Endothelial cell of umbilical vein (primary cell): ENCODE measurements around the gene TWF2. TPM values are rescaled to one million over a fixed set of nuclear protein-coding genes. Genes with fewer than 3 reads are reported as not detected.
A peak's percentile ranks its signal among the peaks of the same experiment; 100 is the strongest.

Source experiments
- BruUV-seq: library from RNA; stranded (reverse); fragments of 400-500 nt; replicated peaks from 2 replicates; lab custom pipeline; 2021; lab: Mats Ljungman, UMichigan
- CTCF ChIA-PET: fragments of 300-600, 350-600 bp; sonication (Branson Sonifier 250); formaldehyde crosslinking; loops from one replicate; lab custom pipeline; 2021; ENCODE audit warnings: antibody characterized with exemption, inconsistent platforms; lab: Charles Lee
- POLR2A ChIA-PET: fragments of 300-600, 350-600 bp; sonication (Branson Sonifier 250); formaldehyde crosslinking; loops from one replicate; lab custom pipeline; 2021; ENCODE audit warnings: antibody characterized with exemption, inconsistent platforms; lab: Charles Lee
- DNase-seq: peaks from one replicate; pipeline ENCODE4 v3.0.0-alpha.2; 2011; ENCODE audit warnings: low read depth, low spot score
- FAIRE-seq: peaks from 2 replicates; lab custom pipeline; 2011; peaks lifted over from hg19 to GRCh38; lab: Jason Lieb, UNC
- H2AFZ ChIP-seq: 2 replicates; pipeline ENCODE4 v1.6.0; 2012; ENCODE audit warnings: low read depth, low read length, control low read depth, inconsistent platforms
- H3K27ac ChIP-seq: 2 replicates; pipeline ENCODE4 v1.5.1; 2011; ENCODE audit warnings: low read depth, mild to moderate bottlenecking, control low read depth, low read length, moderate library complexity; ENCODE audit not compliant: insufficient read depth
- H3K27me3 ChIP-seq, 2 experiments: 2 replicates each; pipeline versions ENCODE4 v1.6.0 to v1.6.1; 2011; ENCODE audit warnings: low read length in 2 of 2, mixed read lengths in 1 of 2; ENCODE audit not compliant: control insufficient read depth in 2 of 2, insufficient read depth in 2 of 2
- H3K36me3 ChIP-seq, 2 experiments: 2 replicates in 1 of 2; 3 replicates in 1 of 2; pipeline ENCODE4 v1.5.1; 2011; ENCODE audit warnings: low read length in 2 of 2, mild to moderate bottlenecking in 1 of 2, moderate library complexity in 1 of 2; ENCODE audit not compliant: control insufficient read depth in 2 of 2, insufficient read depth in 2 of 2; ENCODE audit errors: extremely low read depth in 1 of 2
- H3K4me1 ChIP-seq: 3 replicates; pipeline ENCODE4 v1.5.1; 2011; ENCODE audit warnings: mild to moderate bottlenecking, low read length; ENCODE audit not compliant: control insufficient read depth, insufficient read depth; ENCODE audit errors: extremely low read depth
- H3K4me2 ChIP-seq: 2 replicates; pipeline ENCODE4 v1.6.1; 2011; ENCODE audit warnings: low read length, control low read depth, mixed read lengths; ENCODE audit not compliant: insufficient read depth
- H3K4me3 ChIP-seq, 3 experiments: fragments of 200-600 bp in 1 of 3; sonication (generic), shearing (Covaris generic) in 1 of 3; replicated peaks in 1 of 3; 2 replicates each; pipeline ENCODE4 v1.5.1; 2011 to 2016; ENCODE audit warnings: control low read depth in 3 of 3, low read length in 3 of 3, mild to moderate bottlenecking in 2 of 3, inconsistent platforms in 1 of 3, low read depth in 1 of 3, moderate library complexity in 1 of 3; ENCODE audit not compliant: insufficient read depth in 1 of 3
- H3K79me2 ChIP-seq: 2 replicates; pipeline ENCODE4 v1.6.0; 2012; ENCODE audit warnings: low read length, inconsistent platforms; ENCODE audit not compliant: control insufficient read depth, insufficient read depth
- H3K9ac ChIP-seq: replicated peaks from 2 replicates; pipeline ENCODE3; 2011; ENCODE audit warnings: low read length, control low read depth; ENCODE audit not compliant: insufficient read depth; ENCODE audit errors: extremely low read depth
- H3K9me1 ChIP-seq: replicated peaks from 3 replicates; pipeline ENCODE4 v1.6.0; 2011; ENCODE audit warnings: mild to moderate bottlenecking, low read length; ENCODE audit not compliant: control insufficient read depth, insufficient read depth; ENCODE audit errors: extremely low read depth
- H3K9me3 ChIP-seq: replicated peaks from 2 replicates; pipeline ENCODE4 v1.5.1; 2012; ENCODE audit warnings: low read length, inconsistent platforms; ENCODE audit not compliant: control insufficient read depth, insufficient read depth
- H4K20me1 ChIP-seq: replicated peaks from 2 replicates; pipeline ENCODE3; 2011; ENCODE audit warnings: mild to moderate bottlenecking, low read length; ENCODE audit not compliant: control insufficient read depth, insufficient read depth; ENCODE audit errors: extremely low read depth
- EZH2 ChIP-seq: IDR thresholded peaks from 2 replicates; pipeline ENCODE4 v1.6.1; 2012; ENCODE audit warnings: borderline replicate concordance, low read depth, mild to moderate bottlenecking, moderate library complexity, low read length, inconsistent platforms; ENCODE audit not compliant: severe bottlenecking
- FOS ChIP-seq: IDR thresholded peaks from 2 replicates; pipeline ENCODE4 v1.6.1; 2011; ENCODE audit warnings: mild to moderate bottlenecking, low read length, moderate library complexity, borderline replicate concordance; ENCODE audit not compliant: insufficient read depth
- GATA2 ChIP-seq: IDR thresholded peaks from 2 replicates; pipeline ENCODE4 v1.7.0; 2011; ENCODE audit warnings: low read depth, mild to moderate bottlenecking, moderate library complexity, mixed read lengths, low read length; ENCODE audit not compliant: insufficient read length, insufficient read depth
- JUN ChIP-seq: IDR thresholded peaks from 2 replicates; pipeline ENCODE4 v1.6.1; 2011; ENCODE audit warnings: borderline replicate concordance, low read depth; ENCODE audit not compliant: insufficient read length, insufficient read depth
- MAX ChIP-seq: IDR thresholded peaks from 2 replicates; pipeline ENCODE4 v1.6.1; 2011; ENCODE audit not compliant: insufficient read depth, insufficient read length
- MYC ChIP-seq: IDR thresholded peaks from one replicate; pipeline ENCODE4 v1.6.1; 2011; ENCODE audit warnings: mild to moderate bottlenecking, low read depth, low read length
- POLR2A ChIP-seq: IDR thresholded peaks from 2 replicates; pipeline ENCODE4 v1.6.1; 2012; ENCODE audit warnings: low read depth, mild to moderate bottlenecking, control low read depth, low read length
- POLR2AphosphoS5 ChIP-seq: IDR thresholded peaks from 2 replicates; pipeline ENCODE4 v1.6.1; 2012; ENCODE audit warnings: low read depth, mild to moderate bottlenecking, control low read depth, low read length, moderate library complexity; ENCODE audit not compliant: insufficient read depth
- dilution Hi-C: fragments of 300-500 bp; cut with MboI; formaldehyde crosslinking; loops from one replicate; pipeline ENCODE4 v1.15.0; 2019; ENCODE audit warnings: low sequenced_read_pairs; ENCODE audit not compliant: extremely low pct_ligation_motif_present
- intact Hi-C: fragments of 100-400 bp; cut with micrococcal nuclease; formaldehyde crosslinking; loops from one replicate; pipeline ENCODE4 v1.10.0; 2022
- polyA plus RNA-seq, 4 experiments: library from polyadenylated mRNA; depleted of rRNA in 3 of 4; stranded (reverse) in 3 of 4; unstranded in 1 of 4; fragments of >200 nt; gene quantifications; 2 replicates each; pipeline versions ENCODE4 v1.2.1 to v1.2.3, GENCODE V29; 2011 to 2012; ENCODE audit warnings: missing spikeins in 1 of 4
- total RNA-seq: library from RNA; stranded (reverse); gene quantifications from 2 replicates; pipeline ENCODE4 v1.2.3, GENCODE V29; 2021
- TF ChIP-seq, protein P1 (sequence below), 2 donors: IDR thresholded peaks; 1 replicate in 1 of 2; 2 replicates in 1 of 2; pipeline ENCODE4 v1.5.1; 2011; ENCODE audit warnings: low read length in 2 of 2, mild to moderate bottlenecking in 2 of 2, moderate library complexity in 2 of 2, control low read depth in 1 of 2, inconsistent platforms in 1 of 2, low read depth in 1 of 2; ENCODE audit not compliant: insufficient read depth in 1 of 2; ENCODE audit errors: extremely low read depth in 1 of 2

The TWF2 gene
- total and polyA plus RNA-seq, 2 donors (not counting 3 experiments of a cell fraction or from before 2014, with no cell fraction given), result 82.9 to 134 TPM

DNA sequence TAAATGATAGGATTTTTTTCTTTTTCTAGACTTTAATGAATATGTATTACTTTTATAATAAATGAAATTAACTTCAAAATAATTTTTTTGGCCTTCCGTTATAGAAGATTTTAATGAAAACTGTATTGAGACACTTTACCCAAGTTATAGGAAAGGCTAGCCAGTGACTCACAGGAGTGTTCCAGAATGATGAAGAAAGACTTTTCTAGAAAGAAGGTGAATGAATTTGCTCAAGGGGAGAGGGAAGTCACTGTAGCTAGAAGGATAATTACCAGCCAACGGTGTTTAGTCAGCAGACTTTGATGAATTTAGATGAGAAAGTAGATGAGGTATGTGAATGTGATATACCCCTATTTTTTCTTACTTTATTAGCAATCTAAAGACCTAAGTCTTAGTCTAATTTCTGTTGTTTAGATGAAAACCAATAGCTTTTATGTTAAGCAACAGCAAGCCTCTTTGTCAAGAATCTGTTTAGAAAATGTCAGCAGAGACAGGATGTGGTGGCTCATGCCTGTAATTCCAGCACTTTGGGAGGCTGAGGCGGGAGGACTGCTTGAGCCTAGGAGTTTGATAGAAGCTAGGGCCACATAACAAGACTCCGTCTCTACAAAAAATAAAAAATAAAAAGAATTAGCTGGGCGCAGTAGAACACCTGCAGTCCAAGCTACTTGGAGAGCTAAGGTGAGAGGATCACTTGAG is 37.8 kb downstream of the TWF2 start:
- no peak overlapping the region for H3K9ac ChIP-seq
- no peak overlapping the region for H3K4me2 ChIP-seq
- peaks cover 17% of the 10 kb centered on the region for H3K4me1 ChIP-seq
- H3K79me2 ChIP-seq, result peaks cover 15% of the 10 kb centered on the region
- ChIA-PET CTCF (interaction anchor here (1.2 to 1.7 kb wide), 2 partner anchors 20 to 47 kb away, joined by 4 to 5 read pairs; partner anchors contain the start of gene POC1A), POLR2A (no interaction called here)
- FAIRE-seq (peak; percentile 33), DNase-seq (no peak)
- peaks cover 24 to 36% of the 10 kb centered on the region in 2 experiments for H3K36me3 ChIP-seq
- no TSS peak for BruUV-seq
- H3K27ac ChIP-seq, result no peak overlapping the region
- H2AFZ ChIP-seq, result no peak overlapping the region
- dilution Hi-C loops, result no loop called here
- H3K27me3 ChIP-seq, result no peaks in the 10 kb centered on the region
- no peaks in the 10 kb centered on the region for H4K20me1 ChIP-seq
- no peaks in the 10 kb centered on the region for H3K9me3 ChIP-seq
- no peak overlapping the region for H3K4me3 ChIP-seq
- no peak for TF ChIP-seq FOS
- TF ChIP-seq MAX, result no peak
- no peak for TF ChIP-seq EZH2
- TF ChIP-seq, protein P1, sequence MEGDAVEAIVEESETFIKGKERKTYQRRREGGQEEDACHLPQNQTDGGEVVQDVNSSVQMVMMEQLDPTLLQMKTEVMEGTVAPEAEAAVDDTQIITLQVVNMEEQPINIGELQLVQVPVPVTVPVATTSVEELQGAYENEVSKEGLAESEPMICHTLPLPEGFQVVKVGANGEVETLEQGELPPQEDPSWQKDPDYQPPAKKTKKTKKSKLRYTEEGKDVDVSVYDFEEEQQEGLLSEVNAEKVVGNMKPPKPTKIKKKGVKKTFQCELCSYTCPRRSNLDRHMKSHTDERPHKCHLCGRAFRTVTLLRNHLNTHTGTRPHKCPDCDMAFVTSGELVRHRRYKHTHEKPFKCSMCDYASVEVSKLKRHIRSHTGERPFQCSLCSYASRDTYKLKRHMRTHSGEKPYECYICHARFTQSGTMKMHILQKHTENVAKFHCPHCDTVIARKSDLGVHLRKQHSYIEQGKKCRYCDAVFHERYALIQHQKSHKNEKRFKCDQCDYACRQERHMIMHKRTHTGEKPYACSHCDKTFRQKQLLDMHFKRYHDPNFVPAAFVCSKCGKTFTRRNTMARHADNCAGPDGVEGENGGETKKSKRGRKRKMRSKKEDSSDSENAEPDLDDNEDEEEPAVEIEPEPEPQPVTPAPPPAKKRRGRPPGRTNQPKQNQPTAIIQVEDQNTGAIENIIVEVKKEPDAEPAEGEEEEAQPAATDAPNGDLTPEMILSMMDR (IDR thresholded peaks at IDR 0.05; ENCODE audit: extremely low read depth in 1 of 2, insufficient read depth in 1 of 2, low read depth in 1 of 2, low read length in 2 of 2), result no peak
- TF ChIP-seq POLR2AphosphoS5, result no peak
- no peak for TF ChIP-seq POLR2A
- TF ChIP-seq GATA2, result no peak
- no peak for TF ChIP-seq MYC
- no peak for TF ChIP-seq JUN
- no peaks in the 10 kb centered on the region for H3K9me1 ChIP-seq
- intact Hi-C loops, result no loop called here
